Psoas muscle (tissue), 8 donors: ENCODE results near the gene TNRC6A. TPM values are rescaled to one million over a fixed set of nuclear protein-coding genes. Genes with fewer than 3 reads are reported as not detected.
A peak's percentile ranks its signal among the peaks of the same experiment; 100 is the strongest.

Experiments used
- ATAC-seq, 4 donors: fragments of 200-7000 bp; cut with Tn5 transposase; one replicate each; pipeline ENCODE4 v1.9.1; 2020; ENCODE audit warnings: moderate library complexity in 3 of 4, mild to moderate bottlenecking in 2 of 4
- DNase-seq, 2 donors: peaks; one replicate each; pipeline ENCODE4 v3.0.0-alpha.2; 2020
- H3K27ac ChIP-seq: fragments of 200-600 bp; one replicate; pipeline ENCODE4 v1.8.0; 2022
- H3K27me3 ChIP-seq, 3 donors: fragments of 200-600 bp in 1 of 3; one replicate each; pipeline versions ENCODE4 v1.6.1 to v1.8.0; 2013 to 2022; ENCODE audit warnings: low read length in 2 of 3, mild to moderate bottlenecking in 2 of 3, moderate library complexity in 1 of 3; ENCODE audit not compliant: insufficient read depth in 3 of 3
- H3K36me3 ChIP-seq, 2 donors: fragments of 200-600 bp in 1 of 2; one replicate each; pipeline versions ENCODE4 v1.6.1 to v1.8.0; 2013 to 2022; ENCODE audit warnings: low read depth in 1 of 2, mild to moderate bottlenecking in 1 of 2, moderate library complexity in 1 of 2; ENCODE audit not compliant: insufficient read depth in 1 of 2
- H3K4me1 ChIP-seq: fragments of 200-600 bp; one replicate; pipeline ENCODE4 v1.8.0; 2022
- H3K4me3 ChIP-seq: fragments of 200-600 bp; one replicate; pipeline ENCODE4 v1.8.0; 2022; ENCODE audit warnings: mild to moderate bottlenecking
- H3K9me3 ChIP-seq: fragments of 200-600 bp; one replicate; pipeline ENCODE4 v1.8.0; 2022
- WGBS, 3 donors: extraction: QIAGEN DNeasy Blood & Tissue Kit; methylation state at CpG; one replicate each; pipeline versions ENCODE4 v1.1.6 to v1.1.7; 2013; 5-methylcytosine and 5-hydroxymethylcytosine counted together
- intact Hi-C, 2 donors: fragments of 100-400 bp; cut with DNase I; formaldehyde crosslinking; loops; one replicate each; pipeline versions ENCODE4 v1.11.0 to v1.14.2; 2022
- polyA plus RNA-seq, 3 donors: library from polyadenylated mRNA; stranded (reverse); fragments of 200-250 nt; gene quantifications; one replicate each; pipeline ENCODE4 v1.2.3, GENCODE V29; 2013
- total RNA-seq, 4 donors: library from RNA; stranded (reverse); fragmentation: NEBNext Ultra II Directional in 2 of 4; extraction: Animal tissue kit (Norgen Biotek cat#: 25700) in 2 of 4; gene quantifications; one replicate each; pipeline versions ENCODE4 v1.2.1 to v1.2.4, GENCODE V29; 2021 to 2023
- TF ChIP-seq, protein P1 (sequence below): fragments of 200-600 bp; IDR thresholded peaks from one replicate; pipeline ENCODE4 v1.8.0; 2022; ENCODE audit warnings: antibody characterized with exemption
- donor health status: healthy with polysubstance abuse.
- donor health status: DM: no; HTN: no; CAD: no; lungs with moderate emphysema.
- donor health status: Bipolar disorder and iron deficiency.
- donor health status: healthy.
- donor health status: DM: yes; HTN: yes; CAD: no.
- donor health status: DM: no; HTN: no; CAD: no.
- donor health status: DM: no; HTN: no; CAD: no.
- donor health status: DM: yes; HTN: yes; CAD: no.

The TNRC6A gene
- total and polyA plus RNA-seq, 7 donors: 6.4 to 30.1 (median 20.9) TPM

DNA sequence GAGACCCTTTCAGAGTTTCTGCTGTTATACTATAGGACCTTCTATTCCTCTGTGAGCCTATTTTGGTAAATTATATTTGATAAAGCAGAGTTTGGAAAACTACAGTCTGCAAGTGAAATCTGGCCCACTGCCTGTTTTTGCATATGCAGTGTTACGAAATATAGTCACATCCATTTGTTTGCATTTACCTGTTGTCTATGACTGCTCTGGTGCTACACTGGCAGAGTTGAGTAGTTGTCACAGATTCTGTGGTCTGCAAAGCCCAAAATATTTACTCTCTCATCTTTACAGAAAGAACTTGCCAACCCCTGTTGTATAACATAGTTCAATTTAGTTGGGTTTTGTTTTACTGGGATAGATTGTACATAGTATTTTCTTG, 42.3 kb downstream of the TNRC6A start:
- Histone ChIP-seq H3K36me3 (peaks cover 2 to 15% of the 10 kb centered on the region in 2 donors), H3K4me3 (no peak overlapping the region), H3K4me1 (peaks cover 23% of the 10 kb centered on the region), H3K27ac (peak overlapping the region; percentile 27), H3K9me3 (no peaks in the 10 kb centered on the region), H3K27me3 (no peaks in the 10 kb centered on the region)
- ATAC-seq: no peak
- no peak for DNase-seq
- 74 to 91% (median 83%) methylated on average over 1 of the region's 1 CpG for WGBS, 3 donors
- intact Hi-C loops: no loop called here
- TF ChIP-seq, protein P1, sequence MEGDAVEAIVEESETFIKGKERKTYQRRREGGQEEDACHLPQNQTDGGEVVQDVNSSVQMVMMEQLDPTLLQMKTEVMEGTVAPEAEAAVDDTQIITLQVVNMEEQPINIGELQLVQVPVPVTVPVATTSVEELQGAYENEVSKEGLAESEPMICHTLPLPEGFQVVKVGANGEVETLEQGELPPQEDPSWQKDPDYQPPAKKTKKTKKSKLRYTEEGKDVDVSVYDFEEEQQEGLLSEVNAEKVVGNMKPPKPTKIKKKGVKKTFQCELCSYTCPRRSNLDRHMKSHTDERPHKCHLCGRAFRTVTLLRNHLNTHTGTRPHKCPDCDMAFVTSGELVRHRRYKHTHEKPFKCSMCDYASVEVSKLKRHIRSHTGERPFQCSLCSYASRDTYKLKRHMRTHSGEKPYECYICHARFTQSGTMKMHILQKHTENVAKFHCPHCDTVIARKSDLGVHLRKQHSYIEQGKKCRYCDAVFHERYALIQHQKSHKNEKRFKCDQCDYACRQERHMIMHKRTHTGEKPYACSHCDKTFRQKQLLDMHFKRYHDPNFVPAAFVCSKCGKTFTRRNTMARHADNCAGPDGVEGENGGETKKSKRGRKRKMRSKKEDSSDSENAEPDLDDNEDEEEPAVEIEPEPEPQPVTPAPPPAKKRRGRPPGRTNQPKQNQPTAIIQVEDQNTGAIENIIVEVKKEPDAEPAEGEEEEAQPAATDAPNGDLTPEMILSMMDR: no peak

- WGBS, 3 donors: 88 to 94% (median 90%) methylated on average over 4 of the region's 4 CpGs
- H3K27me3 ChIP-seq: no peaks in the 10 kb centered on the region
- DNase-seq (no peak), ATAC-seq (no peak)
- H3K9me3 ChIP-seq: no peaks in the 10 kb centered on the region
- H3K4me1 ChIP-seq: peaks cover 41% of the 10 kb centered on the region
- H3K36me3 ChIP-seq: peaks cover 5 to 32% of the 10 kb centered on the region in 2 donors
- intact Hi-C loops: no loop called here
- H3K4me3 ChIP-seq: no peak overlapping the region
- TF ChIP-seq, protein P1: no peak
- H3K27ac ChIP-seq: no peak overlapping the region
Observed at GRCh38 chr16:24773771-24774427, 44.4 kb downstream of the TNRC6A start.

DNA sequence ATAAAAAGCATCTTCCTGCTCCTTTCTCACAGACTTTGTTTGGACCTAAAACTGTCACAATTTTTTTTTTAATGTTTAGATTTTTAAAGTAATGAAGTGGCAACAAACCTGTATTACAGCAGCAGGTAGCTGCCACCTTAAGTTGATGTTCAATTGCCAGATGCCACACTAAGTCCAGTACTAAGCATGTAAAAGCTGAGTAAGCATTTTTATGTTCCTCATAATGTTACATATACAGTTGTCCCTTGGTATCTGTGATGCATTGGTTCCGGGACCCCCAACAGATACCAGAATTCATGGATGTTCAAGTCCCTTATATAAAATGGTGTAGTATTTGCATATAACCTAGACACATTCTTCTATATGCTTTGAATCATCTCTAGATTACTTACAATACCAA, 45.1 kb downstream of the TNRC6A start:
- Histone ChIP-seq H3K4me1 (peaks cover 41% of the 10 kb centered on the region), H3K27ac (no peak overlapping the region), H3K27me3 (no peaks in the 10 kb centered on the region), H3K9me3 (no peaks in the 10 kb centered on the region), H3K4me3 (no peak overlapping the region), H3K36me3 (peaks cover 5 to 39% of the 10 kb centered on the region in 2 donors)
- 83 to 97% (median 94%) methylated on average over 1 of the region's 1 CpG for WGBS, 3 donors
- DNase-seq (no peak), ATAC-seq (no peak)
- TF ChIP-seq, protein P1: no peak
- intact Hi-C loops: no loop called here

- ATAC-seq (peak; percentile 33 to 74 (median 46)), DNase-seq (no peak)
- H3K4me3 ChIP-seq: no peak overlapping the region
- H3K27me3 ChIP-seq: no peaks in the 10 kb centered on the region
- intact Hi-C loops: loop anchor here in 1 of 2 donors (5.0 kb wide), 1 partner anchor 43 kb away; no protein-coding TSS in a partner anchor
- peak overlapping the region; percentile 70 for H3K27ac ChIP-seq
- H3K9me3 ChIP-seq: no peaks in the 10 kb centered on the region
- H3K4me1 ChIP-seq: peaks cover 41% of the 10 kb centered on the region
- TF ChIP-seq, protein P1: no peak
- peaks cover 5 to 48% of the 10 kb centered on the region in 2 donors for H3K36me3 ChIP-seq
Observed at GRCh38 chr16:24775455-24775854, 46.0 kb downstream of the TNRC6A start.
